ENCODE results near the gene CCDC97. TPM values are rescaled to one million over a fixed set of nuclear protein-coding genes. Genes with fewer than 3 reads are reported as not detected.

CCDC97 gene
- total RNA-seq, 1 donor from 2014 or later, result 18.1 TPM

DNA sequence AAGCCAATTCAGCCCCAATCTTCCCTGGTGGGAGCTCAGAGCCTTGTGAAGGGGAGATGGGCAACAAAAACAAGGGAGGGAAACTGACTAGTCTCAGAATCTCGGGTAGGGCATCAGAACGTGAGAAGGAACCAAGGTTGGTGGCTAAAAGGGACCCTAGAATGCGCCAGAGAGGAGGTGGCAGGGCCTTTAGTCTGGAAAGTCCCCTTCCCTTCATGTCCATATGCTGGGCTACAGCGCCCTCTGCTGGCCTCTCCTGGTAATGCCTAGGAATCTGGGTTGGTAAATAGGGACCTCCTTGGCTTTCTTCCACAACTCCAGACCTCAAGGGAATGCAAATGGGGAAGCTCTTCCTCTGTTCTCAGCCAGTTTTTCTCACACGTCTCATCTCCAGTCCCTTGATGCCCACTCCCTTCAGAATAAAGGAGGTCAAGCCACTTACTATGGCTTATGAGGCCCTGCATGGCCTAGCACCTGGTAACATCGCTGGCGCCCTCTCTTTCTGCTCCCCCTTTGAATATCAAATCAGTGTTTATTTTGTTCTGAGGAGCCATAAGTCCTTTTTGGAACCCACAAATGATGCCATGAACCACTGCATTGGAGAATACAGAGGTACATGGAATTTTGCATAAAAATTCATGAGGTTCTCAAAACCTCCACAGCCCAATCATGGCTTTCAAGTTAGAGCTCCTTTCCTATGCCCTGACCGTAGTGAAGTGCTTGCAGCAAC is 1.4 kb upstream of the CCDC97 start:
- peaks cover 39% of the 10 kb centered on the region for H3K36me3 ChIP-seq (ENCODE audit: insufficient read depth, low read length)
- Mint-ChIP-seq H3K27ac (ENCODE audit: unreplicated experiment) (peak overlapping the region; percentile 100), H3K9me3 (ENCODE audit: unreplicated experiment) (no peaks in the 10 kb centered on the region), H3K4me1 (ENCODE audit: low read depth, unreplicated experiment) (peaks cover 32% of the 10 kb centered on the region), H3K27me3 (ENCODE audit: low read depth, unreplicated experiment) (no peaks in the 10 kb centered on the region), H3K36me3 (ENCODE audit: low read depth, unreplicated experiment) (peaks cover 21% of the 10 kb centered on the region), H3K4me3 (ENCODE audit: unreplicated experiment) (peak overlapping the region; percentile 99)
- H3K4me3 ChIP-seq (ENCODE audit: insufficient read depth, low read depth, low read length), result peak overlapping the region; percentile 91
- H4K20me1 ChIP-seq (ENCODE audit: insufficient read depth, low read length), result peaks cover 58% of the 10 kb centered on the region
- no peaks in the 10 kb centered on the region for H3K27me3 ChIP-seq (ENCODE audit: insufficient read depth, low read length)
- no peaks in the 10 kb centered on the region for H3K9me3 ChIP-seq (ENCODE audit: insufficient read depth, low read depth, low read length)
- peaks cover 39% of the 10 kb centered on the region for H3K79me2 ChIP-seq (ENCODE audit: insufficient read depth, low read length)
- peak overlapping the region; percentile 97 for H3K4me2 ChIP-seq (ENCODE audit: low read length)
- peak overlapping the region; percentile 95 for H3K9ac ChIP-seq (ENCODE audit: low read length)
- H3K27ac ChIP-seq (ENCODE audit: low read depth, low read length), result peak overlapping the region; percentile 93
- DNase-seq (ENCODE audit: low read depth), result peak; percentile 65
- TF ChIP-seq, protein P1, sequence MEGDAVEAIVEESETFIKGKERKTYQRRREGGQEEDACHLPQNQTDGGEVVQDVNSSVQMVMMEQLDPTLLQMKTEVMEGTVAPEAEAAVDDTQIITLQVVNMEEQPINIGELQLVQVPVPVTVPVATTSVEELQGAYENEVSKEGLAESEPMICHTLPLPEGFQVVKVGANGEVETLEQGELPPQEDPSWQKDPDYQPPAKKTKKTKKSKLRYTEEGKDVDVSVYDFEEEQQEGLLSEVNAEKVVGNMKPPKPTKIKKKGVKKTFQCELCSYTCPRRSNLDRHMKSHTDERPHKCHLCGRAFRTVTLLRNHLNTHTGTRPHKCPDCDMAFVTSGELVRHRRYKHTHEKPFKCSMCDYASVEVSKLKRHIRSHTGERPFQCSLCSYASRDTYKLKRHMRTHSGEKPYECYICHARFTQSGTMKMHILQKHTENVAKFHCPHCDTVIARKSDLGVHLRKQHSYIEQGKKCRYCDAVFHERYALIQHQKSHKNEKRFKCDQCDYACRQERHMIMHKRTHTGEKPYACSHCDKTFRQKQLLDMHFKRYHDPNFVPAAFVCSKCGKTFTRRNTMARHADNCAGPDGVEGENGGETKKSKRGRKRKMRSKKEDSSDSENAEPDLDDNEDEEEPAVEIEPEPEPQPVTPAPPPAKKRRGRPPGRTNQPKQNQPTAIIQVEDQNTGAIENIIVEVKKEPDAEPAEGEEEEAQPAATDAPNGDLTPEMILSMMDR (IDR thresholded peaks at IDR 0.05; ENCODE audit: insufficient read depth, low read depth, low read length), result peak; percentile 99
- no peak for TF ChIP-seq EZH2 (IDR thresholded peaks at IDR 0.05; ENCODE audit: insufficient read depth, low read length)
- H2AFZ ChIP-seq (ENCODE audit: low read depth, low read length), result no peak overlapping the region
- peaks cover 22% of the 10 kb centered on the region for H3K4me1 ChIP-seq (ENCODE audit: insufficient read depth, low read length)
- no peak for FAIRE-seq

DNA sequence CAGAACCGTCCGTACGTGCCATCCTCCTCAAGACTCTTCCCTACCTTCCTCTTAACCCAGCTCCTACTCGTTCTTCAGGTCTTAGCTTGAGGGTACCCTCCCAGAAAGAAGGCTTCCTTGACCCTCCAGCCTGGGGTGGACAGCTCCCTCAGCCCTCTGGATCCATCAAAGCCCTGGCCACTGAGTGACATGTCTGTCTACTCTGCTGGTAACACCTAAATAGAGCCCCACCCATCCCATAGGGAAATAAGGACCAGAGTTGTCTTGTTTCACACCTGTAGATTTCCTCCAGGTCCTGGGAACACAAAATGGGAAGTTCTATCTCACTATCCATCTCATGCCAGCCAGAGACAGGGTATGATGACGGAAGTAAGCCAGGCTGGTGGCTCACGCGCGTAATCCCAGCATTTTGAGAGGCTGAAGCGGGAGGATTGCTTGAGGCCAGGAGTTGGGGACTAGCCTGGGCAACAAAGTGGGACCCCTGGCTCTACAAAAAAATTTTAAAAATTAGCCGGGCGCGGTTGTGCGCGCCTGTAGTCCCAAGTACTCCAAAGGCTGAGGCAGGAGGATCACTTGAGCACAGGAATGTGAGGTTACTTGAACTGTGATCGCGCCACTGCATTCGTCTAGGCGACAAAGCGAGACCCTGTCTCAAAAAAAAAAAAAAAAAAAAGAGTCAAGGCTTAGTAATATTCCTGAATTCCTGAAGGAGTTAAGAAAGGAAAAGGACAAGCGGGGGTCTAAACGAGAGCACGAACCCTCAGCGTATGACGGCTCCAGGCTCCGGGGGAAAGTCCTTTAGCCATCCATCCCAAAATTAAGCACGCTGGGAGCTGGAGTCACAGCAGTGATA is 566 bp upstream of the CCDC97 start:
- peak overlapping the region; percentile 97 for H3K4me2 ChIP-seq (ENCODE audit: low read length)
- TF ChIP-seq, protein P1 (IDR thresholded peaks at IDR 0.05; ENCODE audit: insufficient read depth, low read depth, low read length), result no peak
- TF ChIP-seq EZH2 (IDR thresholded peaks at IDR 0.05; ENCODE audit: insufficient read depth, low read length), result no peak
- peak overlapping the region; percentile 99 for H3K4me3 Mint-ChIP-seq (ENCODE audit: unreplicated experiment)
- peaks cover 17% of the 10 kb centered on the region for H3K36me3 Mint-ChIP-seq (ENCODE audit: low read depth, unreplicated experiment)
- no peak for FAIRE-seq
- H3K79me2 ChIP-seq (ENCODE audit: insufficient read depth, low read length), result peaks cover 40% of the 10 kb centered on the region
- peak overlapping the region; percentile 69 for H2AFZ ChIP-seq (ENCODE audit: low read depth, low read length)
- H3K4me1 Mint-ChIP-seq (ENCODE audit: low read depth, unreplicated experiment), result peaks cover 33% of the 10 kb centered on the region
- peak overlapping the region; percentile 91 for H3K4me3 ChIP-seq (ENCODE audit: insufficient read depth, low read depth, low read length)
- H3K9me3 ChIP-seq (ENCODE audit: insufficient read depth, low read depth, low read length), result no peaks in the 10 kb centered on the region
- peaks cover 22% of the 10 kb centered on the region for H3K4me1 ChIP-seq (ENCODE audit: insufficient read depth, low read length)
- H4K20me1 ChIP-seq (ENCODE audit: insufficient read depth, low read length), result peaks cover 56% of the 10 kb centered on the region
- H3K27me3 Mint-ChIP-seq (ENCODE audit: low read depth, unreplicated experiment), result no peaks in the 10 kb centered on the region
- peak overlapping the region; percentile 93 for H3K27ac ChIP-seq (ENCODE audit: low read depth, low read length)
- peak overlapping the region; percentile 100 for H3K27ac Mint-ChIP-seq (ENCODE audit: unreplicated experiment)
- no peaks in the 10 kb centered on the region for H3K27me3 ChIP-seq (ENCODE audit: insufficient read depth, low read length)
- no peak for DNase-seq (ENCODE audit: low read depth)
- no peaks in the 10 kb centered on the region for H3K9me3 Mint-ChIP-seq (ENCODE audit: unreplicated experiment)
- H3K9ac ChIP-seq (ENCODE audit: low read length), result peak overlapping the region; percentile 95
- H3K36me3 ChIP-seq (ENCODE audit: insufficient read depth, low read length), result peaks cover 31% of the 10 kb centered on the region
